Colonic mucosa (tissue), 4 donors: ENCODE measurements around the gene AANAT. TPM values are rescaled to one million over a fixed set of nuclear protein-coding genes. Genes with fewer than 3 reads are reported as not detected.

Experiments used
- DNase-seq: peaks from one replicate; pipeline ENCODE4 v3.0.0-alpha.2; 2020
- H3K27ac ChIP-seq: fragments of 200-600 bp; one replicate; pipeline ENCODE4 v1.8.0; 2021
- H3K27me3 ChIP-seq: fragments of 200-600 bp; one replicate; pipeline ENCODE4 v1.8.0; 2021
- H3K36me3 ChIP-seq: fragments of 200-600 bp; one replicate; pipeline ENCODE4 v1.8.0; 2021
- H3K4me1 ChIP-seq: fragments of 200-600 bp; one replicate; pipeline ENCODE4 v1.8.0; 2021; ENCODE audit warnings: mild to moderate bottlenecking
- H3K4me3 ChIP-seq: fragments of 200-600 bp; one replicate; pipeline ENCODE4 v1.8.0; 2021
- H3K9ac ChIP-seq, 2 donors: one replicate each; pipeline ENCODE4 v1.7.0; 2013; ENCODE audit warnings: control low read depth in 2 of 2, low read depth in 2 of 2, low read length in 2 of 2
- H3K9me3 ChIP-seq: fragments of 200-600 bp; one replicate; pipeline ENCODE4 v1.8.0; 2021
- CTCF ChIP-seq: fragments of 200-600 bp; IDR thresholded peaks from one replicate; pipeline ENCODE4 v1.8.0; 2022; ENCODE audit warnings: antibody characterized with exemption, mild to moderate bottlenecking
- intact Hi-C: fragments of 100-400 bp; cut with DNase I; formaldehyde crosslinking; loops from one replicate; pipeline ENCODE4 v1.14.1; 2022
- total RNA-seq, 2 donors: library from RNA; stranded (reverse); fragmentation: NEBNext Ultra II Directional in 1 of 2; extraction: Animal tissue kit (Norgen Biotek cat#: 25700) in 1 of 2; gene quantifications; one replicate each; pipeline ENCODE4 v1.2.1, GENCODE V29; 2021
- donor health status: healthy.
- donor health status: DM: no; HTN: no; CAD: no.
- donor health status: DM: no; HTN: no; CAD: no.

Gene AANAT
- total RNA-seq = not detected

- H3K27ac ChIP-seq = no peak within 1 kb of the TSS
- no peaks in the 10 kb centered on the region for H3K4me1 ChIP-seq
- no peak for DNase-seq
- H3K36me3 ChIP-seq = no peaks in the 10 kb centered on the region
- H3K4me3 ChIP-seq = no peak within 1 kb of the TSS
- intact Hi-C loops = loop anchor here (2.0 kb wide), 1 partner anchor 39 kb away; no protein-coding TSS in a partner anchor
- no peaks in the 10 kb centered on the region for H3K27me3 ChIP-seq
- TF ChIP-seq CTCF = no peak
- H3K9ac ChIP-seq = no peak within 1 kb of the TSS
- H3K9me3 ChIP-seq = no peaks in the 10 kb centered on the region
Observed at GRCh38 chr17:76467366-76467765, at the start of gene AANAT. Gene AANAT (plus strand): TSS chr17:76467603. CDS start chr17:76468747, 1,144 bp downstream.

GRCh38 chr17:76419576-76420260 is 47.7 kb upstream of the AANAT start:
- intact Hi-C loops = no loop called here
- Histone ChIP-seq H3K27ac (no peak overlapping the region), H3K9me3 (no peaks in the 10 kb centered on the region), H3K4me3 (no peak overlapping the region), H3K36me3 (no peaks in the 10 kb centered on the region), H3K9ac (no peak overlapping the region), H3K4me1 (no peaks in the 10 kb centered on the region), H3K27me3 (no peaks in the 10 kb centered on the region)
- TF ChIP-seq CTCF = no peak
- no peak for DNase-seq

GRCh38 chr17:76420356-76421043 is 46.9 kb upstream of the AANAT start:
- Histone ChIP-seq H3K4me1 (no peaks in the 10 kb centered on the region), H3K27me3 (no peaks in the 10 kb centered on the region), H3K36me3 (no peaks in the 10 kb centered on the region), H3K9ac (no peak overlapping the region), H3K27ac (no peak overlapping the region), H3K4me3 (no peak overlapping the region), H3K9me3 (no peaks in the 10 kb centered on the region)
- DNase-seq = no peak
- intact Hi-C loops = no loop called here
- TF ChIP-seq CTCF = no peak

- Histone ChIP-seq H3K27me3 (no peaks in the 10 kb centered on the region), H3K4me3 (no peak overlapping the region), H3K9me3 (no peaks in the 10 kb centered on the region), H3K9ac (no peak overlapping the region), H3K36me3 (no peaks in the 10 kb centered on the region), H3K4me1 (no peaks in the 10 kb centered on the region), H3K27ac (no peak overlapping the region)
- no peak for DNase-seq
- TF ChIP-seq CTCF = no peak
- intact Hi-C loops = no loop called here
Observed at GRCh38 chr17:76421044-76421407, 46.4 kb upstream of the AANAT start.

- H3K4me1 ChIP-seq = peaks cover under 1% of the 10 kb centered on the region
- no peaks in the 10 kb centered on the region for H3K36me3 ChIP-seq
- no peak overlapping the region for H3K27ac ChIP-seq
- H3K27me3 ChIP-seq = no peaks in the 10 kb centered on the region
- no peak for DNase-seq
- H3K9ac ChIP-seq = no peak overlapping the region
- no peak overlapping the region for H3K4me3 ChIP-seq
- intact Hi-C loops = no loop called here
- H3K9me3 ChIP-seq = no peaks in the 10 kb centered on the region
- TF ChIP-seq CTCF = no peak
Observed at GRCh38 chr17:76422406-76422805, 45.0 kb upstream of the AANAT start.
